ENCODE results near the gene HPD. TPM values are rescaled to one million over a fixed set of nuclear protein-coding genes. Genes with fewer than 3 reads are reported as not detected.
"Not testable (repeated sequence)": the region's sequence is repeated elsewhere in the genome, so short reads cannot be mapped to it uniquely, and the experiment has no call there.

Gene HPD
- total RNA-seq, 1 donor from 2014 or later: 0.16 TPM

DNA sequence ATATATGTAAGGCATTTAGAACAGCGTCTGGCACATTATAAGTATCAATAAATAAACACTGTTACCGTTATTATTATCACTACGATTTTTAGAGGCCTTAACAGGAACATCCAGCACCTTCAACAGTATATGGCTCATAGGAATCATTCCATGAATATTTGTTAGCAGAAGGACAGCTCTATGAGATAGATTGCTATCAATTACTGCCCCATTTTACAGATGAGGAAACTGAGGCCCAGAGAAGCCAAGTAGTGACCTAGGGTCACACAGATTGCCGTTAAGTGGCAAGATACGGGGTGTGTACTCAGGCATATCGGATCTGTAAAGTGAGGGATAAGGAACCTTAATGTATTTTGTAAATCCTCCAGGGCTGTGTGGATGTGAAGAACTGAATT, 29.4 kb upstream of the HPD start:
- peaks cover 5% of the 10 kb centered on the region for H3K27me3 Mint-ChIP-seq (ENCODE audit: low read depth)
- peaks cover 4% of the 10 kb centered on the region for H3K36me3 Mint-ChIP-seq
- no peaks in the 10 kb centered on the region for H3K9me3 Mint-ChIP-seq
- TF ChIP-seq, protein P1, sequence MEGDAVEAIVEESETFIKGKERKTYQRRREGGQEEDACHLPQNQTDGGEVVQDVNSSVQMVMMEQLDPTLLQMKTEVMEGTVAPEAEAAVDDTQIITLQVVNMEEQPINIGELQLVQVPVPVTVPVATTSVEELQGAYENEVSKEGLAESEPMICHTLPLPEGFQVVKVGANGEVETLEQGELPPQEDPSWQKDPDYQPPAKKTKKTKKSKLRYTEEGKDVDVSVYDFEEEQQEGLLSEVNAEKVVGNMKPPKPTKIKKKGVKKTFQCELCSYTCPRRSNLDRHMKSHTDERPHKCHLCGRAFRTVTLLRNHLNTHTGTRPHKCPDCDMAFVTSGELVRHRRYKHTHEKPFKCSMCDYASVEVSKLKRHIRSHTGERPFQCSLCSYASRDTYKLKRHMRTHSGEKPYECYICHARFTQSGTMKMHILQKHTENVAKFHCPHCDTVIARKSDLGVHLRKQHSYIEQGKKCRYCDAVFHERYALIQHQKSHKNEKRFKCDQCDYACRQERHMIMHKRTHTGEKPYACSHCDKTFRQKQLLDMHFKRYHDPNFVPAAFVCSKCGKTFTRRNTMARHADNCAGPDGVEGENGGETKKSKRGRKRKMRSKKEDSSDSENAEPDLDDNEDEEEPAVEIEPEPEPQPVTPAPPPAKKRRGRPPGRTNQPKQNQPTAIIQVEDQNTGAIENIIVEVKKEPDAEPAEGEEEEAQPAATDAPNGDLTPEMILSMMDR (IDR thresholded peaks at IDR 0.05; ENCODE audit: unreplicated experiment): no peak
- H3K27ac Mint-ChIP-seq: peak overlapping the region; percentile 99
- peaks cover 19% of the 10 kb centered on the region for H3K4me1 Mint-ChIP-seq
- no peak for DNase-seq (ENCODE audit: low spot score in 2 of 2, unreplicated experiment in 2 of 2)
- peak overlapping the region; percentile 95 for H3K4me3 Mint-ChIP-seq

DNA sequence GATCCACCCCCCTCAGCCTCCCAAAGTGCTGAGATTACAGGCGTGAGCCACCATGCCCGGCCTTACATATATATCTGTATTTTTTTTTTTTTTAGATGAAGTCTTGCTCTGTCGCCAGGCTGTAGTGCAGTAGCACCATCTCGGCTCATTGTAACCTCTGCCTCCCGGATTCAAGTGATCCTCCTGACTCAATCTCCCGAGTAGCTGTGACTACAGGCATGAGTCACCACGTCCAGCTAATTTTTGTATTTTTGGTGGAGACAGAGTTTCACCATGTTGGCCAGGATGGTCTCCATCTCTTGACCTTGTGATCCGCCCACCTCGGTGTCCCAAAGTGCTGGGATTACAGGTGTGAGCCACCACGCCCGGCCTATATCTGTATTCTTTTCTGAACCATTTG, 26.5 kb upstream of the HPD start:
- H3K27me3 Mint-ChIP-seq (ENCODE audit: low read depth); H3K27ac Mint-ChIP-seq; DNase-seq (ENCODE audit: low spot score in 2 of 2, unreplicated experiment in 2 of 2); H3K36me3 Mint-ChIP-seq; H3K4me3 Mint-ChIP-seq; H3K9me3 Mint-ChIP-seq: not testable (repeated sequence)
- H3K4me1 Mint-ChIP-seq: peaks cover 18% of the 10 kb centered on the region

DNA sequence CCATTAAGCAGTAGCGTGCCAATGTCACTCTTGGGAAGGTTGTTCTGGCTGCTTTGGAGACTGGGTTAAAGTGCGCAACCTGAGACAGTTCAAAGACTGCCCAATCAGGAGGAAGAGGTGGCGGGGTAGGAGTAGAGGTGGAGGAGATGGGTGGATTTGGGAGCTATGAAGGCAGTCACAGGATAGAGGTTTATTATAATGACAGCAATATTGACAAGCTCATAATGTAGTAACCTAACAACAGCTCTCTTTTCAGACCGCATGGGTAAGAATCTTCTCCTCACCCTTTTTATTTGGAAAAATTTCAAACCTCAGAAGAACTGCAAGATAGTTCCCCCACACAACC, 24.6 kb upstream of the HPD start:
- H3K27ac Mint-ChIP-seq: no peak overlapping the region
- H3K27me3 Mint-ChIP-seq (ENCODE audit: low read depth): peaks cover 6% of the 10 kb centered on the region
- TF ChIP-seq, protein P1 (IDR thresholded peaks at IDR 0.05; ENCODE audit: unreplicated experiment): no peak
- no peak for DNase-seq (ENCODE audit: low spot score in 2 of 2, unreplicated experiment in 2 of 2)
- no peaks in the 10 kb centered on the region for H3K36me3 Mint-ChIP-seq
- peaks cover 1% of the 10 kb centered on the region for H3K4me1 Mint-ChIP-seq
- H3K4me3 Mint-ChIP-seq: no peak overlapping the region
- no peaks in the 10 kb centered on the region for H3K9me3 Mint-ChIP-seq

DNA sequence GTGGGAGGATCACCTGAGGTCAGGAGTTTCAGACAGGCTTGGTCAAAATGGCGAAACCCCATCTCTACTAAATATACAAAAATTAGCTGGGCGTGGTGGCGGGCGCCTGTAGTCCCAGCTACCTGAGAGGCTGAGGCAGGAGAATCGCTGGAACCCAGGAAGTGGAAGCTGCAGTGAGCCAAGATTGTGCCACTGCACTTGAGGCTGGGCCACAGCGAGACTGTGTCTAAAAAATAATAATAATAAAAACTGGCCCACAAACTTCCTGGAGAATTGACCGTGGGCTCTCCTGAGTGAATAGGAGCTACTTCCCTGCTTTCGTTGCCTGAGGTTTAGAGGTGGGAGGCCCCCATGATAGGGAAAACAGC, 17.4 kb upstream of the HPD start:
- H3K9me3 Mint-ChIP-seq; H3K27ac Mint-ChIP-seq; H3K27me3 Mint-ChIP-seq (ENCODE audit: low read depth); DNase-seq (ENCODE audit: low spot score in 2 of 2, unreplicated experiment in 2 of 2); H3K4me3 Mint-ChIP-seq; H3K36me3 Mint-ChIP-seq; H3K4me1 Mint-ChIP-seq: not testable (repeated sequence)

DNA sequence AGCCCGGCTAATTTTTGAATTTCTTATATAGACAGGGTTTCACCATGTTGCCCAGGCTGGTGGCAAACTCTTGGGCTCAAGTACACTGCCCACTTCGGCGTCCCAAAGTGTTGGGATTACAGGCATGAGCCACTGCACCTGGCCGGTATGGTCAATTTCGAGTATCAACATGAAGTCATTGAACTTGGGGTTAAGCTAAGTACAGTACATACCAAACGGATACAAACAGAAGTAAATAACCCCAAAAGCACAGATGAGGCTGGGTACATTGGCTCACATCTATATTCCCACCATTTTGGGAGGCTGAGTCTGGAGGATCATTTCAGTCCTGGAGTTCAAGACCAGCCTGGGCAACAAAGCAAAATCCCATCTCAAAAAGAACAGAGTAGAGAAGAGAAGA, 16.9 kb upstream of the HPD start:
- H3K27me3 Mint-ChIP-seq (ENCODE audit: low read depth): no peaks in the 10 kb centered on the region
- H3K4me3 Mint-ChIP-seq: no peak overlapping the region
- no peaks in the 10 kb centered on the region for H3K36me3 Mint-ChIP-seq
- peaks cover 6% of the 10 kb centered on the region for H3K4me1 Mint-ChIP-seq
- DNase-seq (ENCODE audit: low spot score in 2 of 2, unreplicated experiment in 2 of 2): no peak
- no peak overlapping the region for H3K27ac Mint-ChIP-seq
- no peaks in the 10 kb centered on the region for H3K9me3 Mint-ChIP-seq
- TF ChIP-seq, protein P1 (IDR thresholded peaks at IDR 0.05; ENCODE audit: unreplicated experiment): no peak

DNA sequence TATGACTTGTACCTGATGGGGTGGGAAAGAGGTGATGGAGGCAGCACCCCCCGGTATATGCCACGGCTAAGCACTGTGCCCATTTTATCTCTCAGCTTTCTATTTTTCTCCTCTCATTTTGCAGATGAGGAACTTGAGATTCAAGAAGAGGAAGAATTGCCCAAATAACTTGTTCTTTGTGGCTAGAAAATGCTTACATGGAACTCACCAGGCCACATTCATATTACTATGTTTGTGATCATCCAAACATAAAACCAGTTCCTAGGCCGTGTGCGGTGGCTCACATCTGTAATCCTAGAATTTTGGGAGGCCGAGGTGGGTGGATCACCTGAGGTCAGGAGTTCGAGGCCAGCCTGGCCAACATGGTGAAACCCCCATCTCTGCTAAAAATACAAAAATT, 15.4 kb upstream of the HPD start:
- H3K36me3 Mint-ChIP-seq: no peaks in the 10 kb centered on the region
- TF ChIP-seq, protein P1 (IDR thresholded peaks at IDR 0.05; ENCODE audit: unreplicated experiment): no peak
- H3K9me3 Mint-ChIP-seq: no peaks in the 10 kb centered on the region
- no peak overlapping the region for H3K27ac Mint-ChIP-seq
- no peaks in the 10 kb centered on the region for H3K27me3 Mint-ChIP-seq (ENCODE audit: low read depth)
- H3K4me3 Mint-ChIP-seq: no peak overlapping the region
- peaks cover 6% of the 10 kb centered on the region for H3K4me1 Mint-ChIP-seq
- no peak for DNase-seq (ENCODE audit: low spot score in 2 of 2, unreplicated experiment in 2 of 2)

DNA sequence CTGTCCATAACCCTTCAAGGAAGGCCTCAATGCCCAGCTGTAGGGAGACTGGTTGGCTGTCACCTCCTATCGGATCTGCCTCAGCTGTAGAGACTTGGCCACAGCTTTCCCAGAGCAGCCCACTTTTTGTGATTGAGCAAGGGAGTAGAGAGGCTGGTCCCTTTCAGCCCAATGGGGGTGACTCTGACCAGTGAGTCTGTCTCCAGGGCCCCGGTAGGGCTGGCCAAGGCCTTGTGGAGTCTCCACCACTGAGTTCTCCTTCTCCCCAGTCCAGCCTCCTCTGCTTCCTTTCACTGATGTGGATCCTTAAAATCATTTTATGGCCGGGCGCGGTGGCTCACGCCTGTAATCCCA, 14.5 kb upstream of the HPD start:
- no peak for DNase-seq (ENCODE audit: low spot score in 2 of 2, unreplicated experiment in 2 of 2)
- Mint-ChIP-seq H3K36me3 (no peaks in the 10 kb centered on the region), H3K4me1 (peaks cover 6% of the 10 kb centered on the region), H3K4me3 (no peak overlapping the region), H3K27ac (peak overlapping the region; percentile 16), H3K9me3 (no peaks in the 10 kb centered on the region), H3K27me3 (ENCODE audit: low read depth) (no peaks in the 10 kb centered on the region)
- TF ChIP-seq, protein P1 (IDR thresholded peaks at IDR 0.05; ENCODE audit: unreplicated experiment): no peak
